Mesenchymal stem cell (in vitro differentiated cells and primary cell): ENCODE results near the gene FBXO21.

Experiments
- DNase-seq: peaks from one replicate; pipeline ENCODE4 v3.0.0-alpha.2; 2013
- H2AFZ ChIP-seq: one replicate; pipeline ENCODE4 v1.6.1; 2013; ENCODE audit warnings: low read depth, mild to moderate bottlenecking, control low read depth, inconsistent platforms, low read length, moderate library complexity
- H2AK5ac ChIP-seq: 2 replicates; pipeline ENCODE4 v1.6.1; 2013; ENCODE audit warnings: low read length, moderate library complexity, mild to moderate bottlenecking, inconsistent platforms; ENCODE audit not compliant: severe bottlenecking
- H2BK120ac ChIP-seq: one replicate; pipeline ENCODE4 v1.6.1; 2013; ENCODE audit warnings: low read depth, mild to moderate bottlenecking, inconsistent platforms, low read length, moderate library complexity
- H2BK12ac ChIP-seq, 2 experiments: one replicate each; pipeline ENCODE4 v1.6.1; 2013; ENCODE audit warnings: inconsistent platforms in 2 of 2, low read length in 2 of 2, mild to moderate bottlenecking in 2 of 2, moderate library complexity in 2 of 2, control low read depth in 1 of 2
- H2BK15ac ChIP-seq: one replicate; pipeline ENCODE4 v1.6.1; 2013; ENCODE audit warnings: mild to moderate bottlenecking, low read depth, inconsistent platforms; ENCODE audit not compliant: poor library complexity, severe bottlenecking
- H2BK5ac ChIP-seq: 2 replicates; pipeline ENCODE4 v1.6.1; 2013; ENCODE audit warnings: low read depth, mild to moderate bottlenecking, low read length, control low read depth, inconsistent platforms; ENCODE audit not compliant: poor library complexity, severe bottlenecking
- H3K14ac ChIP-seq, 2 experiments: one replicate each; pipeline ENCODE4 v1.6.1; 2013; ENCODE audit warnings: inconsistent platforms in 2 of 2, low read length in 2 of 2, control low read depth in 1 of 2, mild to moderate bottlenecking in 1 of 2, moderate library complexity in 1 of 2
- H3K18ac ChIP-seq, 2 experiments: one replicate each; pipeline ENCODE4 v1.6.1; 2013; ENCODE audit warnings: inconsistent platforms in 2 of 2, low read length in 2 of 2, control low read depth in 1 of 2, low read depth in 1 of 2, mild to moderate bottlenecking in 1 of 2
- H3K23ac ChIP-seq, 2 experiments: one replicate each; pipeline ENCODE4 v1.6.1; 2013; ENCODE audit warnings: inconsistent platforms in 2 of 2, low read length in 2 of 2, mild to moderate bottlenecking in 2 of 2, moderate library complexity in 2 of 2, control low read depth in 1 of 2
- H3K27ac ChIP-seq: 2 replicates; pipeline ENCODE4 v1.5.1; 2013; ENCODE audit warnings: mild to moderate bottlenecking, moderate library complexity, low read length, control low read depth, inconsistent platforms; ENCODE audit not compliant: poor library complexity, severe bottlenecking
- H3K27me3 ChIP-seq, 2 experiments: 2 replicates each; pipeline versions ENCODE4 v1.6.1 to v1.7.0; 2013; ENCODE audit warnings: low read length in 2 of 2, mild to moderate bottlenecking in 2 of 2, moderate library complexity in 2 of 2, control low read depth in 1 of 2, inconsistent platforms in 1 of 2; ENCODE audit not compliant: control insufficient read depth in 1 of 2, insufficient read depth in 1 of 2
- H3K36me3 ChIP-seq, 2 experiments: 2 replicates each; pipeline versions ENCODE4 v1.6.1 to v1.7.0; 2013; ENCODE audit warnings: low read length in 2 of 2, control low read depth in 1 of 2, inconsistent platforms in 1 of 2, low read depth in 1 of 2, mild to moderate bottlenecking in 1 of 2; ENCODE audit not compliant: insufficient read depth in 2 of 2, control insufficient read depth in 1 of 2
- H3K4ac ChIP-seq, 2 experiments: one replicate each; pipeline ENCODE4 v1.6.1; 2013; ENCODE audit warnings: inconsistent platforms in 2 of 2, low read length in 2 of 2, mild to moderate bottlenecking in 2 of 2, moderate library complexity in 2 of 2, control low read depth in 1 of 2, low read depth in 1 of 2
- H3K4me1 ChIP-seq: 2 replicates; pipeline ENCODE4 v1.6.1; 2013; ENCODE audit warnings: low read depth, low read length, control low read depth; ENCODE audit not compliant: control insufficient read depth, insufficient read depth
- H3K4me2 ChIP-seq: 2 replicates; pipeline ENCODE4 v1.6.1; 2013; ENCODE audit warnings: low read length, mild to moderate bottlenecking, inconsistent platforms; ENCODE audit not compliant: poor library complexity, severe bottlenecking
- H3K4me3 ChIP-seq, 2 experiments: 2 replicates each; pipeline versions ENCODE4 v1.5.1 to v1.7.0; 2013; ENCODE audit warnings: low read length in 2 of 2, mild to moderate bottlenecking in 2 of 2, control low read depth in 1 of 2, low read depth in 1 of 2; ENCODE audit not compliant: insufficient read depth in 1 of 2
- H3K79me1 ChIP-seq: replicated peaks from 2 replicates; pipeline ENCODE4 v1.6.1; 2013; ENCODE audit warnings: mild to moderate bottlenecking, control low read depth, low read length, inconsistent platforms; ENCODE audit not compliant: poor library complexity, severe bottlenecking
- H3K9ac ChIP-seq: 2 replicates; pipeline ENCODE4 v1.7.0; 2013; ENCODE audit warnings: mild to moderate bottlenecking, low read length, moderate library complexity
- H3K9me3 ChIP-seq: 2 replicates; pipeline ENCODE4 v1.7.0; 2013; ENCODE audit warnings: mild to moderate bottlenecking, low read length; ENCODE audit not compliant: control insufficient read depth
- H4K8ac ChIP-seq: one replicate; pipeline ENCODE4 v1.6.1; 2013; ENCODE audit warnings: inconsistent platforms, mild to moderate bottlenecking, low read length, moderate library complexity
- H4K91ac ChIP-seq: one replicate; pipeline ENCODE4 v1.6.1; 2013; ENCODE audit warnings: mild to moderate bottlenecking, low read length, inconsistent platforms
- WGBS: methylation state at CpG from one replicate; pipeline ENCODE4 v1.1.7; 2013; ENCODE audit warnings: mixed read lengths; 5-methylcytosine and 5-hydroxymethylcytosine counted together

FBXO21 gene

GRCh38 chr12:117147639-117148038 lies 42.6 kb downstream of the FBXO21 start:
- Histone ChIP-seq H3K14ac (no peak overlapping the region), H3K27ac (no peak overlapping the region), H3K4me2 (no peak overlapping the region), H3K9ac (no peak overlapping the region), H3K9me3 (no peaks in the 10 kb centered on the region), H3K23ac (no peak overlapping the region), H3K36me3 (peaks cover 41 to 44% of the 10 kb centered on the region in 2 experiments), H2AK5ac (no peak overlapping the region), H3K79me1 (peaks cover 18% of the 10 kb centered on the region), H3K4me1 (no peaks in the 10 kb centered on the region), H2AFZ (no peak overlapping the region), H2BK12ac (no peak overlapping the region), H2BK5ac (no peak overlapping the region), H3K18ac (no peak overlapping the region), H2BK120ac (no peak overlapping the region), H4K8ac (no peak overlapping the region), H3K27me3 (no peaks in the 10 kb centered on the region), H3K4ac (no peak overlapping the region), H2BK15ac (no peak overlapping the region), H3K4me3 (no peak overlapping the region), H4K91ac (no peak overlapping the region)
- DNase-seq = no peak
- 97% methylated on average over 12 of the region's 12 CpGs for WGBS

GRCh38 chr12:117145597-117146154 lies 44.6 kb downstream of the FBXO21 start:
- Histone ChIP-seq H2BK5ac (no peak overlapping the region), H4K8ac (no peak overlapping the region), H3K9me3 (no peaks in the 10 kb centered on the region), H2BK120ac (no peak overlapping the region), H3K36me3 (peaks cover 44 to 52% of the 10 kb centered on the region in 2 experiments), H3K14ac (no peak overlapping the region), H3K27ac (no peak overlapping the region), H2BK15ac (no peak overlapping the region), H3K18ac (no peak overlapping the region), H2AFZ (no peak overlapping the region), H3K79me1 (peaks cover 13% of the 10 kb centered on the region), H3K4ac (no peak overlapping the region), H2BK12ac (no peak overlapping the region), H3K4me2 (no peak overlapping the region), H3K9ac (no peak overlapping the region), H4K91ac (no peak overlapping the region), H3K4me1 (no peaks in the 10 kb centered on the region), H3K23ac (no peak overlapping the region), H3K4me3 (no peak overlapping the region), H2AK5ac (no peak overlapping the region), H3K27me3 (no peaks in the 10 kb centered on the region)
- DNase-seq = no peak
- WGBS = 97% methylated on average over 13 of the region's 13 CpGs

DNA sequence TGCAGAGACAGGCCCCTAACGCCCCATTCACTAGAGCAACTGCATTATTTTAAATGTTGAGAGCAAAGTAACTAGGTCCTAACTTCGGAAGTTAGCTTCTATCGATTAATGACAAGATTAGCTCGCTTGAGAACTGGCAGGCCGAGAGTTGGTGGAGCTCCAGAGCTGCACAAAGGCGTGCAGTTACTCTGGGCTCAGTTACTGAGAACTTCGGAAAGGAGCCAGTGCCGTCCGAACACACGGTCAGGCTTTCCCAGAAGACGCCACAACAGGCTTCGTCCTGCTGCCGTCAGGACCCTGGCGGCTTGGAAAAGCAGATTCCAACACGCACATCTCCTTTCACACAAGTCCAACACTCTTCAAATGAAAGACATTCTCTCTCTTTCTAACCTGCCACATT lies 45.7 kb downstream of the FBXO21 start:
- H3K36me3 ChIP-seq = peaks cover 38 to 44% of the 10 kb centered on the region in 2 experiments
- no peak for DNase-seq
- H3K79me1 ChIP-seq = peaks cover 10% of the 10 kb centered on the region
- H3K14ac ChIP-seq = no peak overlapping the region
- no peak overlapping the region for H2BK120ac ChIP-seq
- H3K27me3 ChIP-seq = no peaks in the 10 kb centered on the region
- H3K4me2 ChIP-seq = no peak overlapping the region
- H2BK5ac ChIP-seq = no peak overlapping the region
- H3K9ac ChIP-seq = no peak overlapping the region
- no peak overlapping the region for H3K23ac ChIP-seq
- H2AFZ ChIP-seq = no peak overlapping the region
- H2BK12ac ChIP-seq = no peak overlapping the region
- H3K18ac ChIP-seq = no peak overlapping the region
- H3K27ac ChIP-seq = no peak overlapping the region
- no peak overlapping the region for H4K8ac ChIP-seq
- 97% methylated on average over 15 of the region's 15 CpGs for WGBS
- no peak overlapping the region for H3K4me3 ChIP-seq
- H3K4ac ChIP-seq = no peak overlapping the region
- no peak overlapping the region for H2BK15ac ChIP-seq
- no peak overlapping the region for H2AK5ac ChIP-seq
- H4K91ac ChIP-seq = no peak overlapping the region
- H3K4me1 ChIP-seq = no peaks in the 10 kb centered on the region
- no peaks in the 10 kb centered on the region for H3K9me3 ChIP-seq

DNA sequence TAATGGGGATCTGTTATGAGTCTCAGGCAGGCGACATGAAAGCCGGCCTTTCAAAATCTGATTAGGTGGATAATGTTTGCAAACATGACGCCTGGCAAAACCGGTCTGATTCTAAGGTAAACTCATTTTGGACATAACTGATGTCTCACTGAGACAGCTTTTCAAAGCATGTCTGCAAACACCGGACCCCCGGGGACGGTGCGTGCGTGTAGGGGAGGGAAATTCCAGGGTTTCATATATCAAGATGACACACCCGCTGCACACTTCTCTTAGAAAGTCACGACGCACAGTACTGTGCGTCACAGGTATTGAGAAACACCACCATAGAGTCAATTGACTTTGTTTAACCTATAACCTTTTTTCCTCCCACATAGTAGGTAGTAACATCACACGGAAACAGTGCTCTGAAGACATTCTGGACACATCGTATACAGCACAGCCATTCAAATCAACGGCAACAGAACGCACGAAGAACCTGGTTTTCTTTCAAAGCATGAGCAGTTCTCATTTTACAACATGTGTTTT lies 47.2 kb downstream of the FBXO21 start:
- no peak overlapping the region for H2AFZ ChIP-seq
- H3K4me1 ChIP-seq = no peaks in the 10 kb centered on the region
- no peak overlapping the region for H3K9ac ChIP-seq
- no peak overlapping the region for H3K4ac ChIP-seq
- H2AK5ac ChIP-seq = no peak overlapping the region
- peaks cover 34 to 36% of the 10 kb centered on the region in 2 experiments for H3K36me3 ChIP-seq
- H4K8ac ChIP-seq = no peak overlapping the region
- H3K18ac ChIP-seq = no peak overlapping the region
- no peak overlapping the region for H2BK5ac ChIP-seq
- H3K27ac ChIP-seq = no peak overlapping the region
- H3K27me3 ChIP-seq = no peaks in the 10 kb centered on the region
- no peak overlapping the region for H2BK15ac ChIP-seq
- no peak overlapping the region for H3K4me3 ChIP-seq
- no peak overlapping the region for H3K4me2 ChIP-seq
- no peaks in the 10 kb centered on the region for H3K9me3 ChIP-seq
- peaks cover 10% of the 10 kb centered on the region for H3K79me1 ChIP-seq
- DNase-seq = no peak
- H3K14ac ChIP-seq = no peak overlapping the region
- no peak overlapping the region for H3K23ac ChIP-seq
- no peak overlapping the region for H4K91ac ChIP-seq
- WGBS = 94% methylated on average over 18 of the region's 18 CpGs
- no peak overlapping the region for H2BK12ac ChIP-seq
- no peak overlapping the region for H2BK120ac ChIP-seq
